GM12872 (cell line): ENCODE data around the gene JADE2.
A peak's percentile ranks its signal among the peaks of the same experiment; 100 is the strongest.

Source experiments
- TF ChIP-seq, protein P1 (sequence below): IDR thresholded peaks from 3 replicates; pipeline ENCODE4 v1.5.1; 2011; ENCODE audit warnings: low read depth, mild to moderate bottlenecking, low read length, moderate library complexity; ENCODE audit not compliant: insufficient read depth

The JADE2 gene

DNA sequence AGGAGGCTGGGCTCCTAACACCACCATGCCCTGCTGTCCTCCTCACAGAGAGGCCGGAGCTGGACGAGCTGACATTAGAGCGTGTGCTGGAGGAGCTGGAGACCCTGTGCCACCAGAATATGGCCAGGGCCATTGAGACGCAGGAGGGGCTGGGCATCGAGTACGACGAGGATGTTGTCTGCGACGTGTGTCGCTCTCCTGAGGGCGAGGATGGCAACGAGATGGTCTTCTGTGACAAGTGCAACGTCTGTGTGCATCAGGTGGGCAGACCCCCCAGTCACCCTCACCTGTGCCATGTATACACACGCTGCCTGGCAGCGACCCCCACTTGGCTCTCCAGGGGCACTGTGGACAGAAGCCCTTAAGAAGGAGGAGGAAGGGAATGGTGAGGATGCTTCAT, 35.2 kb downstream of the JADE2 start:
- TF ChIP-seq, protein P1, sequence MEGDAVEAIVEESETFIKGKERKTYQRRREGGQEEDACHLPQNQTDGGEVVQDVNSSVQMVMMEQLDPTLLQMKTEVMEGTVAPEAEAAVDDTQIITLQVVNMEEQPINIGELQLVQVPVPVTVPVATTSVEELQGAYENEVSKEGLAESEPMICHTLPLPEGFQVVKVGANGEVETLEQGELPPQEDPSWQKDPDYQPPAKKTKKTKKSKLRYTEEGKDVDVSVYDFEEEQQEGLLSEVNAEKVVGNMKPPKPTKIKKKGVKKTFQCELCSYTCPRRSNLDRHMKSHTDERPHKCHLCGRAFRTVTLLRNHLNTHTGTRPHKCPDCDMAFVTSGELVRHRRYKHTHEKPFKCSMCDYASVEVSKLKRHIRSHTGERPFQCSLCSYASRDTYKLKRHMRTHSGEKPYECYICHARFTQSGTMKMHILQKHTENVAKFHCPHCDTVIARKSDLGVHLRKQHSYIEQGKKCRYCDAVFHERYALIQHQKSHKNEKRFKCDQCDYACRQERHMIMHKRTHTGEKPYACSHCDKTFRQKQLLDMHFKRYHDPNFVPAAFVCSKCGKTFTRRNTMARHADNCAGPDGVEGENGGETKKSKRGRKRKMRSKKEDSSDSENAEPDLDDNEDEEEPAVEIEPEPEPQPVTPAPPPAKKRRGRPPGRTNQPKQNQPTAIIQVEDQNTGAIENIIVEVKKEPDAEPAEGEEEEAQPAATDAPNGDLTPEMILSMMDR, result no peak

DNA sequence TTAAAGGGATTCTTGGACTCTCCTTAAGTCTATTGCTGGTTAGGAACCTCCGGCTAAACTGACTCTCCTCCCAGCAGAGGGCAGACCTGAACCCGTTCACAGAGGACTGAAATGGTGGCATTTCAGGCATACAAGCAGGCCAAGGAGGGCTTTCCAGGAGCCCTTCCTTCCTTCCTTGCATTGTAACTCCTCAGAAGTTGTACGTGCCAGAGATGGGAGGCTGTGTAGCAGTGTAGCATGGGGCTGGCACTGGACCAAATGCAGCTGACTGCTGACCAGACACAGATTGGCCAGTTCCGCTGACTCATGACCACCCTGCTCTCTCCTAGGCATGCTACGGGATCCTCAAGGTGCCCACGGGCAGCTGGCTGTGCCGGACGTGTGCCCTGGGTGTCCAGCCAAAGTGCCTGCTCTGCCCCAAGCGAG, 36.4 kb downstream of the JADE2 start:
- TF ChIP-seq, protein P1, result peak; percentile 46

DNA sequence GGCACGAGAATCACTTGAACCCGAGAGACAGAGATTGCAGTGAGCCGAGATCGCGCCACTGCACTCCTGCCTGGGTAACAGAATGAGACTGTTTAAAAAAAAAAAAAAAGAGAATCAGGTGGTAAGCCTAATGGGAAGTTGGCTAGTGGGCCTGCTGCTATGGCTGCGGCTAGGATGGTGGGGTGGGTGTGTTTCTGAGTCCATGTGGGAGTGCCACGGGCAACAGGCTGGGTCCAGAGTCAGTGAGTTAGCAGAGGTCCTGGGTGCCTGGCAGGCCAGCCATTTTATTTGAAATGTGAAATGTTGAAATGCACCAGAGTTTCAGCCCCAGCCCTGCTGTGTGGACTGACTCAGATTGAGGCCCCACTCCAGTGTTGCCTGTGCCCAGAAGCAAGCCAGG, 37.8 kb downstream of the JADE2 start:
- TF ChIP-seq, protein P1, result no peak

DNA sequence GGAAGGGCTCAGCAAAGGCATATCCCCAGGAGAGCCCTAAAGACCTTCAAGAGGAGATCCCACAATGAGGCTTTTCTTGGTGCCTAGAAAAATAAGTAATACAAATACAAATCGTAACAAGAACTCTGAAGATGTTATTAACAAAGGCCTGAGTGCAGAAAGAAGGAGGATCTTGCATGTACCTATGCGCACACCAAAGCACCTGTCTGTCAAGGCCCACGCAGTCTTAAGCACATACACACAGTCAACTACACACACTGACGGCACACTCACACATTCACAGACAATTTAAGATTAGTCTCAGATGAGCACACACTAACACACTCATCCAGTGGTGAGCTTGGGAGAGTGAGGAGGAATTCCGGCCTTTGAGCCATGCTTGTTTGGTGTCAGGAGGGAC, 38.5 kb downstream of the JADE2 start:
- TF ChIP-seq, protein P1, result no peak

DNA sequence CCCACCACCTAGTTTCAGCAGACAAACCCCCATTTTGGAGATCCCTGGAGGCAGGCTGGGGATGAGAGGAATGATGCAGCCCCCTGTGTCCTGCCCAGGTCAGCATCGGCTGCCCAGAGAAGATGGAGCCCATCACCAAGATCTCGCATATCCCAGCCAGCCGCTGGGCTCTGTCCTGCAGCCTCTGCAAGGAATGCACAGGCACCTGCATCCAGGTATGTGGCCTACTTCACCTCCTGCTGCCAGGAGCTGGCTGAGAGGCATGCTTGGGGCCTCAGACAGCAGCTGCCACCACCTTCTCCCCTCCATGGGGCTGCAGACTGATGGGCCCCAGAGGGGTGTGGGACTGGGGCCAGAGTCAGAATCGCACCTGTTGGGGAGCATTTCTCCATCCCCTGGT, 38.9 kb downstream of the JADE2 start:
- TF ChIP-seq, protein P1, result no peak

DNA sequence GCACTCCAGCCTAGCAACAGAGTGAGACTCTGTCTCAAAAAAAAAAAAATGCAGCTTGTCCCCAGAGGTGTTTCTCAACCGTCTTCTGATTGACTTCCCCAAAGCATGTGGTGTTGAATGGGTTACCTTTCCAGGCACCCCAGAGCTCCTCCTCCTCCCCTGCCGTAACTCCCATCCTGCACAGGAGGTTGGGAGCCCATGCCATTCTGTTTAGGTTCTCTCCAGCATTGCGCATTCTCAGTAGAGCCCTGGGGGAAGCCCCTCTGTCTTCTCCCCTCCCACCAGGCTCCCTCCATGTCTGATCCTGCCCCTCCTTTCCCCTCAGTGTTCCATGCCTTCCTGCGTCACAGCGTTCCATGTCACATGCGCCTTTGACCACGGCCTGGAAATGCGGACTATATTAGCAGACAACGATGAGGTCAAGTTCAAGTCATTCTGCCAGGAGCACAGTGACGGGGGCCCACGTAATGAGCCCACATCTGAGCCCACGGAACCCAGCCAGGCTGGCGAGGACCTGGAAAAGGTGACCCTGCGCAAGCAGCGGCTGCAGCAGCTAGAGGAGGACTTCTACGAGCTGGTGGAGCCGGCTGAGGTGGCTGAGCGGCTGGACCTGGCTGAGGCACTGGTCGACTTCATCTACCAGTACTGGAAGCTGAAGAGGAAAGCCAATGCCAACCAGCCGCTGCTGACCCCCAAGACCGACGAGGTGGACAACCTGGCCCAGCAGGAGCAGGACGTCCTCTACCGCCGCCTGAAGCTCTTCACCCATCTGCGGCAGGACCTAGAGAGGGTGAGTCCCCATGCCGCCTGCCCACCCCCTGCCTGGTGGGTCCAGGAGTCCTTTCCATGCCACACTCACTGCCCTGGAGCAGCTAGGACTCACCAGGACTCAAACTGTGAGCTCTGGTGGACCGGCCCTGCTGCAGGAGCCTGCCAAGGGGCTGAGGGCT, 40.6 kb downstream of the JADE2 start:
- TF ChIP-seq, protein P1, result no peak

DNA sequence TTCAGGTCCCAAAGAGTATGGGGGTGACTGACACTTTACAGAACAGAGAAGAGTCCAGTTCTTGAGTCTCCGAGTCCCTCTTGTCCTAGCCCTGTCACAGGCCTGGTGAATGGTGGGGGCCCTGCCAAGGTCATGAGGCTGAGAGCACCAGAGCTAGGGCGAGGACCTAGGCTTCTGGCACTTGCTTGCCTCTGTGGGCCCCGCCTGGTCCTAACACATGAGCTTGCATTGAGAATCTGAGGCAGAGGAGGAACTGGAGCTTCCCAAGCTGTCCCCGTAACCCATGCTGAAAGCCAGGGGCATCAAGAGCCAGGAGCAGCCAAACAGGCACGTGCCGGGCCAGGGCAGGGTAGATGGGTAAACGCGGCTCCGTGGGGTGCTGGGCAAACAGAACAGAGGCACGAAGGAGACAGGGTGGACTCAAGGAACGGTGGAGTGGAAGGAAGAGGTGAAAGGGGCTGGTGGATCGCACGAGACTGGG, 41.3 kb downstream of the JADE2 start:
- TF ChIP-seq, protein P1, result no peak
